K562 (cell line): Measurements from ENCODE around the gene YES1. TPM values are rescaled to one million over a fixed set of nuclear protein-coding genes. Genes with fewer than 3 reads are reported as not detected.

Experiments used
- CGGBP1 ChIP-seq: fragments of 250-450 bp; sonication (Bioruptor Pico); IDR thresholded peaks from 2 replicates; pipeline ENCODE4 v1.9.0; 2021; ENCODE audit warnings: mild to moderate bottlenecking
- FOXK1 ChIP-seq: sonication (generic); formaldehyde crosslinking; IDR thresholded peaks from 2 replicates; pipeline ENCODE4 v1.8.0; 2022; ENCODE audit warnings: missing genetic modification reagents, mild to moderate bottlenecking, borderline replicate concordance
- HOXB6 ChIP-seq: fragments of 250-450 bp; sonication (Bioruptor Pico); IDR thresholded peaks from 2 replicates; pipeline ENCODE4 v1.5.1; 2022; ENCODE audit warnings: mild to moderate bottlenecking, borderline replicate concordance
- IRF2 ChIP-seq: sonication (generic); formaldehyde crosslinking; IDR thresholded peaks from 2 replicates; pipeline ENCODE4 v1.8.1; 2022; ENCODE audit warnings: mild to moderate bottlenecking, missing genetic modification reagents
- JUND ChIP-seq, 2 experiments: IDR thresholded peaks; 2 replicates in 1 of 2; 3 replicates in 1 of 2; pipeline ENCODE4 v1.6.1; 2011; ENCODE audit warnings: borderline replicate concordance in 2 of 2, low read depth in 2 of 2, low read length in 2 of 2, improper control_type of control experiment in 1 of 2, missing biosample characterization in 1 of 2, missing genetic modification characterization in 1 of 2, missing genetic modification reagents in 1 of 2
- KLF10 ChIP-seq: fragments of 250-450 bp; sonication (Bioruptor Pico); IDR thresholded peaks from 2 replicates; pipeline ENCODE4 v1.6.1; 2021; ENCODE audit warnings: matching md5 sums
- MCM2 ChIP-seq: fragments of 450-650 bp; IDR thresholded peaks from 2 replicates; pipeline ENCODE4 v1.6.1; 2017; ENCODE audit warnings: low read depth, mild to moderate bottlenecking
- MED1 ChIP-seq: sonication (generic); formaldehyde crosslinking; IDR thresholded peaks from 2 replicates; pipeline ENCODE4 v1.8.1; 2023; ENCODE audit warnings: missing genetic modification reagents, borderline replicate concordance
- MTF1 ChIP-seq: fragments of 250-450 bp; sonication (Bioruptor Pico); IDR thresholded peaks from 2 replicates; pipeline ENCODE4 v1.9.0; 2021; ENCODE audit warnings: moderate library complexity, mild to moderate bottlenecking, inconsistent platforms, borderline replicate concordance
- POLR3G ChIP-seq: IDR thresholded peaks from 2 replicates; pipeline ENCODE4 v1.6.1; 2011; ENCODE audit not compliant: insufficient read length, insufficient replicate concordance; ENCODE audit errors: extremely low read depth
- PRDM10 ChIP-seq: fragments of 450-650 bp; IDR thresholded peaks from 2 replicates; pipeline ENCODE4 v1.6.1; 2018; ENCODE audit not compliant: partially characterized antibody
- RBBP5 ChIP-seq: fragments of 200-600 bp; sonication (generic); IDR thresholded peaks from 2 replicates; pipeline ENCODE4 v1.6.1; 2012; ENCODE audit warnings: borderline replicate concordance, mild to moderate bottlenecking, low read length, control low read depth, inconsistent platforms; ENCODE audit not compliant: insufficient read depth, poor library complexity, severe bottlenecking
- RBM34 ChIP-seq: fragments of 200-400 bp; formaldehyde crosslinking; IDR thresholded peaks from 2 replicates; pipeline ENCODE4 v1.6.1; 2018; ENCODE audit warnings: low read length, borderline replicate concordance; ENCODE audit not compliant: insufficient read depth
- SETDB1 ChIP-seq: IDR thresholded peaks from one replicate; pipeline ENCODE4 v1.6.1; 2012; ENCODE audit warnings: low read length, control low read depth, inconsistent platforms
- SP2 ChIP-seq: IDR thresholded peaks from 2 replicates; pipeline ENCODE4 v1.6.1; 2011; ENCODE audit warnings: mild to moderate bottlenecking, low read depth, low read length, moderate library complexity; ENCODE audit not compliant: poor library complexity, severe bottlenecking; ENCODE audit errors: extremely low read depth
- TAL1 ChIP-seq: fragments of 450-650 bp; IDR thresholded peaks from 2 replicates; pipeline ENCODE4 v1.6.1; 2016; ENCODE audit warnings: mild to moderate bottlenecking
- TCF3 ChIP-seq: sonication (generic); formaldehyde crosslinking; IDR thresholded peaks from 2 replicates; pipeline ENCODE4 v1.4.0; 2020; ENCODE audit warnings: mild to moderate bottlenecking, missing genetic modification reagents
- TOE1 ChIP-seq, 2 experiments: fragments of 450-650 bp in 1 of 2; sonication (generic) in 1 of 2; formaldehyde crosslinking in 1 of 2; IDR thresholded peaks; 2 replicates each; pipeline versions ENCODE4 v1.7.1 to v1.8.0; 2016 to 2022; ENCODE audit warnings: borderline replicate concordance in 2 of 2, mild to moderate bottlenecking in 2 of 2, antibody characterized with exemption in 1 of 2, inconsistent platforms in 1 of 2, low read depth in 1 of 2, missing genetic modification reagents in 1 of 2, moderate library complexity in 1 of 2
- TRIM24 ChIP-seq, 2 experiments: fragments of 450-650 bp; IDR thresholded peaks; 2 replicates each; pipeline ENCODE4 v1.6.1; 2016
- TSC22D4 ChIP-seq: fragments of 450-650 bp; IDR thresholded peaks from 2 replicates; pipeline ENCODE4 v1.6.1; 2016; ENCODE audit warnings: missing genetic modification characterization, missing biosample characterization, control low read depth
- XRCC3 ChIP-seq: fragments of 450-650 bp; IDR thresholded peaks from 2 replicates; pipeline ENCODE4 v1.6.1; 2017; ENCODE audit warnings: mild to moderate bottlenecking, moderate library complexity
- ZNF134 ChIP-seq: fragments of 250-450 bp; sonication (Bioruptor Pico); conservative IDR thresholded peaks from 2 replicates; pipeline ENCODE4 v1.4.0; 2020
- ZNF174 ChIP-seq: fragments of 250-450 bp; sonication (Bioruptor Pico); IDR thresholded peaks from 2 replicates; pipeline ENCODE4 v1.4.0; 2020; ENCODE audit warnings: mild to moderate bottlenecking
- ZNF197 ChIP-seq: fragments of 200-800 bp; sonication (Bioruptor generic); IDR thresholded peaks from 2 replicates; pipeline ENCODE4 v1.6.1; 2016; ENCODE audit warnings: low read depth, missing genetic modification characterization, missing compliant biosample characterization
- polyA plus RNA-seq, 8 experiments: library from polyadenylated mRNA; depleted of rRNA in 4 of 8; stranded (reverse) in 5 of 8; unstranded in 3 of 8; fragments of >200 nt; fragmentation: Nextera tagmentation in 2 of 8; fragmentation: Illumina TruSeq in 1 of 8; extraction: Ambion mirVana in 2 of 8; extraction: Trizol in 1 of 8; gene quantifications; 2 replicates each; pipeline versions ENCODE4 v1.2.1 to v1.2.3, GENCODE V29; 2011 to 2014; ENCODE audit warnings: inconsistent platforms in 1 of 8, missing spikeins in 1 of 8
- total RNA-seq, 7 experiments: library from RNA; depleted of rRNA in 6 of 7; stranded (reverse); fragments of >200 nt in 6 of 7; fragmentation: Illumina TruSeq in 2 of 7; extraction: Trizol in 2 of 7; gene quantifications; 2 replicates each; pipeline versions ENCODE4 v1.2.1 to v1.2.3, GENCODE V29; 2011 to 2021; ENCODE audit warnings: low replicate concordance in 1 of 7

The YES1 gene
- total and polyA plus RNA-seq, 9 of the 15 experiments (the other 6 are each of a cell fraction or from before 2014, with no cell fraction given) = 37.2 to 115 (median 77.7) TPM

GRCh38 chr18:812376-813171, 532 bp upstream of the YES1 start (continued):
- TF ChIP-seq ZNF174 (CRISPR knock-in tag) (0 out of 2 replicates have a peak, but pooled peaks have one; percentile 57), TOE1 (IDR thresholded peaks at IDR 0.05; ENCODE audit: borderline replicate concordance) (no peak), TOE1 (CRISPR knock-in tag; IDR thresholded peaks at IDR 0.05; ENCODE audit: borderline replicate concordance, low read depth) (no peak), MED1 (CRISPR knock-in tag) (no peak), CGGBP1 (CRISPR knock-in tag) (no peak), MCM2 (no peak), POLR3G (no peak), TRIM24 (IDR thresholded peaks at IDR 0.05) (no peak; a peak in 2 of 4 replicates), ZNF197 (no peak), KLF10 (CRISPR knock-in tag) (0 out of 2 replicates have a peak, but pooled peaks have one; percentile 62), RBM34 (no peak), IRF2 (no peak), PRDM10 (no peak), SP2 (no peak), ZNF134 (CRISPR knock-in tag) (no peak; the same call in none of the 2 replicates), FOXK1 (CRISPR knock-in tag) (no peak), HOXB6 (CRISPR knock-in tag) (no peak), SETDB1 (no peak), JUND (IDR thresholded peaks at IDR 0.05; ENCODE audit: borderline replicate concordance, low read depth, low read length) (peak; percentile 2; the same call in 1 of the 2 replicates), JUND (tag; IDR thresholded peaks at IDR 0.05; ENCODE audit: borderline replicate concordance, low read depth, low read length) (no peak; the same call in 2 of the 3 replicates), TAL1 (no peak), RBBP5 (peak; percentile 89), TCF3 (CRISPR knock-in tag) (peak; percentile 27; the same call in 1 of the 2 replicates), TSC22D4 (tag) (no peak), MTF1 (no peak), XRCC3 (no peak)
